Heart left ventricle (tissue), 13 donors: ENCODE results near the gene CD83.

Experiments used
- CTCF ChIP-seq, 12 donors: fragments of 200-600 bp; sonication (generic) in 4 of 12; IDR thresholded peaks; one replicate each; pipeline versions ENCODE4 v1.5.0 to v1.8.0; 2018 to 2022; ENCODE audit warnings: antibody characterized with exemption in 12 of 12, mild to moderate bottlenecking in 5 of 12
- POLR2A ChIP-seq, 2 donors: fragments of 450-650 bp; IDR thresholded peaks; one replicate each; pipeline ENCODE4 v1.6.1; 2017; ENCODE audit warnings: antibody characterized with exemption in 2 of 2, mild to moderate bottlenecking in 2 of 2, moderate library complexity in 2 of 2
- donor health status: ischemic (EF 13 %, LVEDD 7.1; RV severe dilation, severe dysfunction).
- donor health status: DM: no; HTN: yes; CAD: no.
- donor health status: DM: no; HTN: no; CAD: no.
- donor health status: ischemic (EF 25% LVEDD 6.9; RV normal size, moderate dysfunction).
- donor health status: ischemic (EF 25% LVEDD 5.7; RV mildly dilated, moderate dysfunction).
- donor health status: ischemic (EF 35%, LVEDD 5.7; RV mildly dilated, moderate dysfunction).
- donor health status: nonischemic (EF 11% LVEDD 7.7; RV severe dilation, severe dysfunction).
- donor health status: DM: yes; HTN: yes; CAD: no.
- donor health status: PGD.
- donor health status: ischemic (EF 29% LVEDD 5.4; RV normal size, mild dysfunction).
- donor health status: nonischemic (EF 23%, LVEDD 6.1; RV moderate dilation, normal function).

DNA sequence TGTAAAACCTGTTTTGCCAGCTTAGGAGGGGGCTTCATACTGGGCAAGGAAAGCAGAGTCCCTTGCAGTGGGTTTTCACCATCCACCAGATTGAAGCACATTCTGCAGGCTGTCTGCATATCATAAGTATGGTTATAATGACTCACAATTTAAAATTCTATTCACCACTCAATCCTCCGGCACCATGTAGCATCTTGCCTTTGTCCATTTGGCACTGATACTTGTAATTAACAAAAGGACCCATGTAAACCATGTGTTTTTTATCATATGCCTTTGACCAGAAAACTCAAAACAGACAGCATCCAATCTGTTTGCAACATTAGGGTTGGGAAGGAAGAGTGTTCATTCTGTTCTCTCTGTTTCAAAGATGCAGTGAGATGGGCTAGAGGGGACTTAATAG lies 3.0 kb downstream of the CD83 start:
- TF ChIP-seq POLR2A (IDR thresholded peaks at IDR 0.05) (no peak), CTCF (IDR thresholded peaks at IDR 0.05) (no peak)
